GM23338 (cell line): ENCODE measurements around the gene TMPRSS9. TPM values are rescaled to one million over a fixed set of nuclear protein-coding genes. Genes with fewer than 3 reads are reported as not detected.

Experiments
- ATAC-seq: fragments of 200-7000 bp; cut with Tn5 transposase; 3 replicates; pipeline ENCODE4 v1.9.1; 2020
- DNase-seq: peaks from one replicate; pipeline ENCODE4 v3.0.0-alpha.2; 2015; ENCODE audit warnings: low spot score
- H2AFZ ChIP-seq: fragments of 200-600 bp; sonication (generic); 2 replicates; pipeline ENCODE4 v1.8.0; 2016; ENCODE audit warnings: antibody characterized with exemption, mild to moderate bottlenecking, moderate library complexity
- H3F3A ChIP-seq: fragments of 200-600 bp; sonication (generic); replicated peaks from 2 replicates; pipeline ENCODE4 v1.8.0; 2017; ENCODE audit warnings: antibody characterized with exemption, mixed run types, low read depth
- H3K27ac ChIP-seq: fragments of 200-600 bp; sonication (generic); 2 replicates; pipeline ENCODE4 v1.6.1; 2016; ENCODE audit warnings: low read depth
- H3K27me3 ChIP-seq: fragments of 200-600 bp; sonication (generic); 2 replicates; pipeline ENCODE4 v1.8.0; 2016; ENCODE audit warnings: mild to moderate bottlenecking, mixed run types, moderate library complexity; ENCODE audit not compliant: insufficient read depth
- H3K36me3 ChIP-seq: fragments of 200-600 bp; sonication (generic); 2 replicates; pipeline ENCODE4 v1.8.0; 2016; ENCODE audit warnings: mild to moderate bottlenecking; ENCODE audit not compliant: insufficient read depth
- H3K4me1 ChIP-seq: fragments of 200-600 bp; sonication (generic); 2 replicates; pipeline ENCODE4 v1.8.0; 2016; ENCODE audit warnings: mild to moderate bottlenecking, moderate library complexity; ENCODE audit not compliant: insufficient read depth
- H3K4me2 ChIP-seq: fragments of 200-600 bp; sonication (generic); 2 replicates; pipeline ENCODE4 v1.7.1; 2017; ENCODE audit warnings: mixed run types
- H3K4me3 ChIP-seq: fragments of 200-600 bp; sonication (generic); 2 replicates; pipeline ENCODE4 v1.6.1; 2016; ENCODE audit warnings: mixed run types
- H3K79me2 ChIP-seq: fragments of 200-600 bp; sonication (generic); replicated peaks from 2 replicates; pipeline ENCODE4 v1.8.0; 2017; ENCODE audit warnings: mild to moderate bottlenecking; ENCODE audit not compliant: insufficient read depth
- H3K9me2 ChIP-seq: fragments of 200-600 bp; sonication (generic); 2 replicates; pipeline ENCODE4 v1.8.0; 2017; ENCODE audit not compliant: insufficient read depth
- H4K20me1 ChIP-seq: fragments of 200-600 bp; sonication (generic); replicated peaks from 2 replicates; pipeline ENCODE4 v1.8.0; 2017; ENCODE audit warnings: mild to moderate bottlenecking; ENCODE audit not compliant: insufficient read depth
- H3K27ac Mint-ChIP-seq: 2 replicates; pipeline ENCODE4 v1.8.0; 2020; ENCODE audit warnings: inconsistent platforms, mild to moderate bottlenecking, moderate library complexity, mixed read lengths
- H3K27me3 Mint-ChIP-seq: 3 replicates; pipeline ENCODE4 v1.8.0; 2022; ENCODE audit warnings: low read depth, mild to moderate bottlenecking, moderate library complexity, mixed read lengths, inconsistent platforms; ENCODE audit not compliant: insufficient read depth, poor library complexity
- H3K36me3 Mint-ChIP-seq: 3 replicates; pipeline ENCODE4 v1.8.0; 2021; ENCODE audit warnings: low read depth, mild to moderate bottlenecking, inconsistent platforms, moderate library complexity, mixed read lengths
- H3K4me1 Mint-ChIP-seq: 3 replicates; pipeline ENCODE4 v1.8.0; 2020; ENCODE audit warnings: mild to moderate bottlenecking, inconsistent platforms, mixed read lengths
- H3K4me3 Mint-ChIP-seq: 3 replicates; pipeline ENCODE4 v1.8.0; 2021; ENCODE audit warnings: moderate library complexity, mild to moderate bottlenecking, inconsistent platforms, mixed read lengths
- H3K9me3 Mint-ChIP-seq: 3 replicates; pipeline ENCODE4 v1.8.0; 2020; ENCODE audit warnings: moderate library complexity, mild to moderate bottlenecking, inconsistent platforms, mixed read lengths
- CREB1 ChIP-seq: fragments of 250-450 bp; sonication (Bioruptor Pico); IDR thresholded peaks from 2 replicates; pipeline ENCODE4 v1.5.0; 2020; ENCODE audit warnings: low read depth, mild to moderate bottlenecking, moderate library complexity
- CTCF ChIP-seq, 2 experiments: fragments of 200-600 bp in 1 of 2; sonication (generic) in 1 of 2; conservative IDR thresholded peaks; 2 replicates each; pipeline versions ENCODE4 v1.5.1 to v1.6.1; 2016 to 2017; ENCODE audit warnings: antibody characterized with exemption in 2 of 2, low read depth in 2 of 2, mild to moderate bottlenecking in 2 of 2, moderate library complexity in 1 of 2
- EZH2 ChIP-seq: fragments of 200-600 bp; sonication (generic); IDR thresholded peaks from one replicate; pipeline ENCODE4 v1.8.0; 2017; ENCODE audit warnings: antibody characterized with exemption, mild to moderate bottlenecking, low read depth; ENCODE audit not compliant: unreplicated experiment
- EZH2phosphoT487 ChIP-seq: fragments of 200-600 bp; sonication (generic); IDR thresholded peaks from one replicate; pipeline ENCODE4 v1.8.1; 2018; ENCODE audit warnings: antibody characterized with exemption; ENCODE audit not compliant: unreplicated experiment
- JUNB ChIP-seq: IDR thresholded peaks from one replicate; pipeline ENCODE4 v1.6.1; 2016; ENCODE audit warnings: antibody characterized with exemption; ENCODE audit not compliant: unreplicated experiment
- NANOG ChIP-seq: IDR thresholded peaks from 2 replicates; pipeline ENCODE4 v1.6.1; 2016; ENCODE audit warnings: antibody characterized with exemption, borderline replicate concordance
- STAT1 ChIP-seq: IDR thresholded peaks from one replicate; pipeline ENCODE4 v1.6.1; 2016; ENCODE audit warnings: antibody characterized with exemption; ENCODE audit not compliant: unreplicated experiment
- ZNF331 ChIP-seq: fragments of 250-450 bp; sonication (Bioruptor Pico); IDR thresholded peaks from 2 replicates; pipeline ENCODE4 v1.5.0; 2020; ENCODE audit warnings: low read depth, mild to moderate bottlenecking, moderate library complexity
- ZNF462 ChIP-seq: fragments of 250-450 bp; sonication (Bioruptor Pico); IDR thresholded peaks from 2 replicates; pipeline ENCODE4 v1.5.0; 2020; ENCODE audit warnings: mild to moderate bottlenecking, moderate library complexity
- polyA plus RNA-seq: library from polyadenylated mRNA; unstranded; fragments of >200 nt; fragmentation: Nextera tagmentation; extraction: Ambion mirVana; gene quantifications from 2 replicates; pipeline ENCODE4 v1.2.1, GENCODE V29; 2016
- total RNA-seq: library from RNA; depleted of rRNA; stranded (reverse); fragments of >200 nt; shearing (Covaris generic); gene quantifications from 2 replicates; pipeline ENCODE4 v1.2.3, GENCODE V29; 2014

TMPRSS9 gene
- total and polyA plus RNA-seq, 2 experiments from 2014 or later, result 0.05 to 0.28 TPM

- TF ChIP-seq ZNF462 (CRISPR knock-in tag), result no peak
- TF ChIP-seq JUNB, result no peak
- no peak for TF ChIP-seq EZH2
- no peak for TF ChIP-seq CTCF (conservative IDR thresholded peaks at IDR 0.05; ENCODE audit: low read depth in 2 of 2)
- TF ChIP-seq EZH2phosphoT487, result no peak
- TF ChIP-seq CREB1 (CRISPR knock-in tag), result no peak
- TF ChIP-seq ZNF331, result no peak
Measured at GRCh38 chr19:2330255-2330631, 29.8 kb upstream of the TMPRSS9 start (continued).

GRCh38 chr19:2330632-2331284 lies 29.3 kb upstream of the TMPRSS9 start:
- H2AFZ ChIP-seq, result no peak overlapping the region
- peaks cover 9% of the 10 kb centered on the region for H3K9me3 Mint-ChIP-seq
- TF ChIP-seq EZH2phosphoT487, result no peak
- TF ChIP-seq STAT1, result no peak
- TF ChIP-seq ZNF331, result no peak
- TF ChIP-seq EZH2, result no peak
- no peak for TF ChIP-seq NANOG
- ATAC-seq, result no peak
- peaks cover 43% of the 10 kb centered on the region for H3K27me3 Mint-ChIP-seq
- H3F3A ChIP-seq, result peaks cover 18% of the 10 kb centered on the region
- H4K20me1 ChIP-seq, result peaks cover 11% of the 10 kb centered on the region
- H3K9me2 ChIP-seq, result no peaks in the 10 kb centered on the region
- H3K4me1 Mint-ChIP-seq, result peaks cover 46% of the 10 kb centered on the region
- H3K36me3 Mint-ChIP-seq, result peaks cover 24% of the 10 kb centered on the region
- H3K4me3 Mint-ChIP-seq, result peak overlapping the region; percentile 60
- H3K27ac ChIP-seq, result peak overlapping the region; percentile 78
- peak overlapping the region; percentile 17; the same call in 1 of the 2 replicates for H3K4me3 ChIP-seq
- no peaks in the 10 kb centered on the region for H3K36me3 ChIP-seq
- no peaks in the 10 kb centered on the region for H3K27me3 ChIP-seq
- no peak for DNase-seq
- peak overlapping the region; percentile 74 for H3K27ac Mint-ChIP-seq
- H3K4me1 ChIP-seq, result peaks cover 21% of the 10 kb centered on the region
- peaks cover 83% of the 10 kb centered on the region for H3K79me2 ChIP-seq
- peak overlapping the region; percentile 66 for H3K4me2 ChIP-seq
